IPS DF 19.7 (cell line): ENCODE results near the gene TMCO4.

Source experiments
- DNase-seq: peaks from one replicate; pipeline ENCODE4 v3.0.0-alpha.2; 2013; ENCODE audit warnings: low read depth, low spot score

TMCO4 gene

GRCh38 chr1:19776287-19776686, 23.4 kb downstream of the TMCO4 start:
- no peak for DNase-seq

- DNase-seq: no peak
Observed at GRCh38 chr1:19775831-19776230, 23.9 kb downstream of the TMCO4 start.

DNA sequence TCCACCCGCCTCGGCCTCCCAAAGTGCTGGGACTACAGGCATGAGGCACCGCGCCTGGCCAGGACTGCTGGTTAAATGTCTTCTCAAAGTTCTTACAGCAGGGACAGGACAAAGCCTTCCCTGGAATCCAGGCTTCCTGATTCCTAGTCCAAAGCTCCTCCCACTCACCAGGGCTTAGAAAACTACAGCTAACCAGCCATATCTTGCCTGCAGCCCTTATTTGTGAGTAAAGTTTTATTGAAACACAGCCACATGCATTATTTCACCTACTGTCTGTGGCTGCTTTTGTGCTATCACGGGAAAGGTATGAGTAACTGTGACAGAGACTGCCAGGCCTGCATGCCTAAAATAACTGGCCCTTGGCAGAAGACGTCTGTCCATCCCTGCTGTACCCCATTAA, 24.4 kb downstream of the TMCO4 start:
- no peak for DNase-seq

DNA sequence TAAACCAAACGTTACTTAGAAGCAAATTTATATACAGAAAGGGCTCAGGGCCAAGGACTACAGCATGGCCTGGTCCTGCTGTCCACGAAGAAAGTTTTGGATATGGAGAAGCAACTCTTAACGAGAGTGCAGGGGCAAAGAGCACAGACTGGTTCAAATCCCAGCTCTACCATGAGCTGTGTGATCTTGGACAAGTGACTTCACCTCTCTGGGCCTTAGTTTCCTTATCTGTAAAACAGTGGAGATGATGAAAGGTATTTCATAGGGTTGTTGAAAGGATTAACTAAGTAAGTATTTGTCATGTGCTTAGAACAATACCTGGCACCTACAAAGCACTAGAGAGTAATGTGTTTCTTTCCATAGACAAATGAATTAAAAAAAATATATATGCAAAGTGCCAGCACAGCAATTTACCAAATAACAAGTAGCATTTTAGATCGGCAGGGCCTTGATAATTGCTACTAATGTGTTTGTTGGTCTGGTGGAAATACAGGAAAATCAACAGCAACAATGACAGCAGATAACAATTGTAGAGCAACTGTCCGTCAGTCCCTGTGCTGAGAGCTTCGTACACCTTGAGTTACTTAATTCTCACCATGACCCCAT, 25.4 kb downstream of the TMCO4 start:
- no peak for DNase-seq

- no peak for DNase-seq
Observed at GRCh38 chr1:19773485-19773884, 26.2 kb downstream of the TMCO4 start.

DNA sequence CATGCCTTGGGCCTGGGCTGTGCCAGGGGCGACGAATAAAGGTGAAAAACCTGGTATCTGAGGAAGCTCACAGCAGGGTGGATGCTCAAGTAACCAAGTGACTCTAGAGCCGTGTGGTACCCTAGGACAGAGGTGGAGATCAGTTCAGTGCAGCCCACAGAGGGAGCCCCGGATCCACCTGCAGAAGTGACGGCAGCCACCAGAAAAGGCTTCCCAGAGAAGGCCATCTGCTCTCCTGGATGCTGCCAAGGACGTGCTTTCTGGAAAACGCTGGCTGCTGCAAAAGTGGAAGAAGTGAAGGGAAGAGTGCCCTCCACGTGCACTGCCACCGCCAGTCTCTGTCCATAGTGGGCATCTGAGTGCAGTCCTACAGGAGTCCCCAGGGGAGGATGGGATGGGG, 27.7 kb downstream of the TMCO4 start:
- no peak for DNase-seq

DNA sequence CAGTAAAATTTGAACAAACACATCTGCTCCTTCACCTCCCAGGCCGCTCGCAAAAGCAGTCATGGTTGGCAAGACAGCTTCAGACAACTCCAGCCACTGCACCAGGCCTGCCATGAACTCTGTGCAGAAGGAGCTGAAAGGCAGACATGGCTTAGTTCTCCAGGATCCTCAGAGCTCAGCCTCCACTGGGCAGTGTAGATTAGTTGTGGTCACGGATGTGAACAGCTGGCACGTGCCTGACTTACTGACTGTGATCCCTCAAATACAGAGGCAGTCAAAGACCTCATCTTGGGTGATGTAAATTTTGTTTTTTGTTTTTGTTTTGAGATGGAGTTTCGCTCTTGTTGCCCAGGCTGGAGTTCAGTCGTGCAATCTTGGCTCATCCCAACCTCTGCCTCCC, 28.4 kb downstream of the TMCO4 start:
- no peak for DNase-seq

GRCh38 chr1:19770436-19771190, 29.1 kb downstream of the TMCO4 start:
- no peak for DNase-seq

DNA sequence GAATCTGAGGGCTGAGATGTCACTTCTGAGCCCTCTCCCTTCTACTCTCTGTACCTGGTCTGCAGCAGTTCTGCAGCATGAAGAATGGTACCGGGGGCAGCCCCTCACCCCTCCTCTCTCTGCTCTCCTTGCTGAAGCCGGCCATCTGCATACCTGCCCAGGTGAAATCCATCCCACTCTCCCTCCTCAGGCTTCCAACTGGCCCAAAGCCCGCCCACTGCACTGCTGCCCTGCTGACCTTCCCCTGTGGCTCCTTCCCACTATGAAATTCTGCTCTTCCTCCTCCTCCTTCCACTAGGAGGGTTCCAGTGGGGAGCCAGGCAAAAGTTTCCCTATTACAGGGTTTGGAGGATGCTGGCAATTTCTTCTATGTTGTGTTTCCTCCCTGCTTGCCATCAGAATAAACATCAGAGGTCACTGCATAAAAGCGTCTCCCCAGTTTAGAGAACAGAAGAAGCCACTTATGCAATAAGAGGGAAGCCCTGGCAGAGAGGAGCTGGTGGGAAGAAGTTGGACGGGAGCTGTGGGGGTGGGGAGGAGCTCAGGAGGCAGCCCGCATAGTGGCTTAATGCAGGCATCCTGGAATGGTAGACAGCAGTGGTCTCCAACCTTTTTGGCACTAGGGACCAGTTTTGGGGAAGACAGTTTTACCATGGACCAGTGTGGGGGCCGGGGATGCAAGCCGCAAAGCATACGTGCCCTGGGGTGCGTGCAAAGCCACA, 30.3 kb downstream of the TMCO4 start:
- DNase-seq: no peak

DNA sequence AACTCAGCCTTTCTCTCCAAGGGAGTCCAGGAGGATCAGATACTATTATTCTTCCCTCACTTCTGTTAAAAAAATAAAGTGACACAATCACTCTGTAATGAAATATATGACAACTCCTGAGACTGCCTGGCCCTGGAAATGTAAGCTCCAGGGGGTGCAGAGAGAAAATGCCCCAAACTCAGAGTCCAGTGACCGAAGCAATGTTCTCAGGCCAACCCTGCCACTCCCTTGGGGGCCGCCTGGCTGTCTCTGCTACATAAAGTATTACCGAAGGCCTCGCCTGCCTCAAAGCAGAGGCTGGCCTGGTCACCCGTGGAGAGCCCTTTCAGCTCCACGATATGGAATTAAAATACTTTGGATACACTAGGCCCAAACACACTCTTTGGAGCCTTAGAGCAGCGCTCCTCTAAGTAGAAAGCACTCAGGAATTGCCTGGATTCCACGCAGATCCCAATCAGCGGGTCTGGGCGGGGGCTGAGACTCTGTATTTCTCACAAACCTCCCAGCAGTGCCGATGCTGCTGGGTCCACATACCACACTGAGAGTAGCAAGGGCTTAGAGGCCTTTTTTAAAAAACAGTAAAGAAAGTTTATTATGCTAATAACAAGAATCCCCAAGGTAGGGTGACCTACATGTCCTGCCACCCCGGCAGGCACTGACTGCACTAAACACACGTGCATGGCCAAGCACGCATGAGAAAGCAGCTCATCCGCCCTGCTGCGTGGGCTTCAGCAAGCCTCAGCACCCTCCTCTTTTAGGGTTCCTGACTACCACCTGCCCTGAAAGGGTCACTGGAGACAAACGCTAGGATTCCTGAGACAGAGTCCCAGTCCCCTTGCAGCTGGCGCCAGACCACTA, 31.1 kb downstream of the TMCO4 start:
- no peak for DNase-seq

DNA sequence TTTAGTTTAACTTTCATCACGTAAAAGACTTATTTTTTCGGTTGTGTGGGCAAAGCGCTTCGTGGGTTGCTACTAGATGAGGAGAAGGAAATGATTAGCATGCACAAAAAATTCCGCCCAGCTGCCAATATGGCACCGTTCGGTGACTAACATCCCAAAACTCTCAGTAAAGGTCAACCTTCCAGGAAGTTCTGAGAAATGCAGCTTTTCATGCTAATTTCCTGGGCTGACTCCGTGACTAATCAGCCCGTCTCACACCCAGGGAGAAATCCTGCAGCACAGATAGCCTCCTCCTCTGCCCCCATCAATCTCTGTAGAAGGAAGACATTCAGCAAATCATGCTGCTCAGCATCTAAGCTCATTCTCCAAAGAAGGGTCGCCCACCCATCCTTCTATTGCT, 34.1 kb downstream of the TMCO4 start:
- no peak for DNase-seq

- no peak for DNase-seq
Observed at GRCh38 chr1:19764848-19765247, 34.9 kb downstream of the TMCO4 start.

DNA sequence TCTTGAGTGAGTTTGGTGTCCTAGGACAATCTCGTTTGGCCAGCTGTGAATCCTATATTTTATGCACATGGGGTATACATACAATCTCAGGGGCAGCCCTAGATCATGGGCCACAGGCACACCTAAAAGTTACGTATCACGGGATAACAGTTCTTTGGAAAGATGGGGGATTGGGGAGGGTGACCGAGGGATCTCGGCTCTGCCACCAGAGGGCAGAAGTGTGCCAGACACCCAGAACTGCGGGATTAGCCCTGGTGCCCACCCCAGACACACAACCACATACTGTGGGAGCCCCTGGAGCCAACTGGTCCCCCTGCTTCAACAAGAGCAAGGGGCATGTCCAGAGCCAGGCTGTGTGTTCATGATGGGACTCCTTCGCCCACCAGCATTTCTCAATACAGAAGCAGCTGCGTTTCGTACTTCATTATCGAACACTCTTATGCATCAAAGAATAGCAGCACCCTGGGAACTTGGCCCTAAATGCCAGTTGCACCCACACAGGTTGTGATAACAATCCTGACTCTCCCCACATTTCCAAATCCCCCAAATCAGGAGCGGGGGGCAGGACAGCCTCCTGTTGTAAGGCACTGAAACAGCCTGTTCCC, 37.4 kb downstream of the TMCO4 start:
- DNase-seq: no peak

DNA sequence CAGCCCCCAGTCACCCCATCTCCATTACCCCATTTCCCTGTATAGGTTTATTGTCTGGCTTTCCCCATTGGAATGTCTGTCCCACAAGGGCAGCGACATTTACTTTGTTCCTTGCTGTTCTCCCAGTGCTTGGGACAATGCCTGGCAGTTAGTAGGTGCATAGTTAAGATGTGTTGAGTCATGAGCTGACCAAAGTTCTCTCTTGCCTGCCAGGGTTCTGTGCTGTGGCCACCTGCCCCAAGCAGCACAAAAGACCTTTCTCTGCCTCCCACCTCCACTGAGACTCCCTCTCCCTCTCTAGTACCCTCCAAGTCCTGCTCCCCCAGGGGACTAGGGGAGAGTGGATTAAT, 40.0 kb downstream of the TMCO4 start:
- no peak for DNase-seq

- DNase-seq: no peak
Observed at GRCh38 chr1:19758227-19758830, 41.4 kb downstream of the TMCO4 start.

GRCh38 chr1:19757641-19758040, 42.1 kb downstream of the TMCO4 start:
- DNase-seq: no peak

DNA sequence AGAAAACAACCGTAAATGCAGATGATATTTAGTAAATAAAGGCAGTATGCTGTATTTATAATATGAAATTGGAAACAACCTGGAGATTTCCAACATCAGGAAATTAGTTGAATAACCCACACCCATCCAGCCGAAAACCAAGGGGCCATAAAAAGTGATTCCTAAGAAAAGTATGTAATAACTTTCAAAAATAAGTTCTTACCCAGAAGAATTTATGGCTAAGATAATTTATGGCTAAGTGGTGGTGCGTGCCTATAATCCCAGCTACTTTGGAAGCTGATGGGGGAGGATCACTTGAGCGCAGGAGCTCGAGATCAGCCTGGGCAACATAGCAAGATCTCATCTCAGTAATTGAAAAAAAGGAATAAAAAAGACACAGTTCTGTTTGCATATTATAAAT, 43.2 kb downstream of the TMCO4 start:
- no peak for DNase-seq

DNA sequence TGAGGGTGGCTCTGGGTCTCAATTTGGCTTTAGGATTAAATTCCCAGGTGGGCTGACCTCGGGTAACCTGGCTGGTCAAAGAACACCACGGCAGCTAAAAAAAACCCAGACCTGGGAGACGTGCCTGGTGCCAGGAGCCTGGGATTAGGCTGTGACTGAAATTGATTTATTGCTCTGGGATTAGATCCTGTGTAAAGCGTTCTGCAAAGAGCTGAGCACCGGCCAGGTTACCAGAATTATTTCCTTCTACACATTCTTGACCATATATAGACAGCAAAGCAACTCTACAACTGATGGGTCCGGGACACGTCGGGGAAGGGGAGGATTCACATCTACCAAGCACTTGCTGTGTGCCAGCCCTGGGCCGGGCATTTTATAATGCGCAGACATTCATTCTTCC, 45.2 kb downstream of the TMCO4 start:
- DNase-seq: no peak

DNA sequence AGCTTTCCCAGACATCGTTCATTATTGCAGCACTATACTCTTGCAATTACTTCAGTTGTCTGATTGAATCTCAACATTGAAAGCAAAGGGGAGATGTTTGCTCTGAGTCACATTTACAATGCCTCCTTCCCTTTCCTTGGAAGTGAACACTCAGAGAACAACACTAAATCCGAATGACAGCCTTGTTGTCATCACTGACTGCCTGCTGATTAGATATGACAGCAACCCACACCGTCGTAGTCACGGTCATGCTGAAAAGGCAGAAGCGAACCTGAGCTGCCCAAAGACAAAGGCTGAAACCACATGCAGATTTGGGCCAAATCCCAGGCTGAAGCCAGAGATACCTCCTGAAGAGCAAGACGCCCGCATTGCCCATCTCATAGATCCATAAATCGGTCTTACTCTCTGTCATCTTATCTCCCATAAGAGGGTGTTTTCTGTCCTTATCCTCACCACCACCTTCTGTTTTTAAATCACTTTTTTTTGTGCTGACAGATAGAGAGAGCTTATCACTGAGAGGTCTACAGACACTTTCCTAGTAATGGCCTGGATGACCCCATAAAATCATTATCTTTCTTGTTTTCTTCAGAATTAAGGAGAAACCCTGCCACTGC, 47.5 kb downstream of the TMCO4 start:
- DNase-seq: no peak

GRCh38 chr1:19750882-19751276, 48.8 kb downstream of the TMCO4 start:
- no peak for DNase-seq
